ENCODE measurements around the gene SLC22A7.

SLC22A7 gene, protein sequence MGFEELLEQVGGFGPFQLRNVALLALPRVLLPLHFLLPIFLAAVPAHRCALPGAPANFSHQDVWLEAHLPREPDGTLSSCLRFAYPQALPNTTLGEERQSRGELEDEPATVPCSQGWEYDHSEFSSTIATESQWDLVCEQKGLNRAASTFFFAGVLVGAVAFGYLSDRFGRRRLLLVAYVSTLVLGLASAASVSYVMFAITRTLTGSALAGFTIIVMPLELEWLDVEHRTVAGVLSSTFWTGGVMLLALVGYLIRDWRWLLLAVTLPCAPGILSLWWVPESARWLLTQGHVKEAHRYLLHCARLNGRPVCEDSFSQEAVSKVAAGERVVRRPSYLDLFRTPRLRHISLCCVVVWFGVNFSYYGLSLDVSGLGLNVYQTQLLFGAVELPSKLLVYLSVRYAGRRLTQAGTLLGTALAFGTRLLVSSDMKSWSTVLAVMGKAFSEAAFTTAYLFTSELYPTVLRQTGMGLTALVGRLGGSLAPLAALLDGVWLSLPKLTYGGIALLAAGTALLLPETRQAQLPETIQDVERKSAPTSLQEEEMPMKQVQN

DNA sequence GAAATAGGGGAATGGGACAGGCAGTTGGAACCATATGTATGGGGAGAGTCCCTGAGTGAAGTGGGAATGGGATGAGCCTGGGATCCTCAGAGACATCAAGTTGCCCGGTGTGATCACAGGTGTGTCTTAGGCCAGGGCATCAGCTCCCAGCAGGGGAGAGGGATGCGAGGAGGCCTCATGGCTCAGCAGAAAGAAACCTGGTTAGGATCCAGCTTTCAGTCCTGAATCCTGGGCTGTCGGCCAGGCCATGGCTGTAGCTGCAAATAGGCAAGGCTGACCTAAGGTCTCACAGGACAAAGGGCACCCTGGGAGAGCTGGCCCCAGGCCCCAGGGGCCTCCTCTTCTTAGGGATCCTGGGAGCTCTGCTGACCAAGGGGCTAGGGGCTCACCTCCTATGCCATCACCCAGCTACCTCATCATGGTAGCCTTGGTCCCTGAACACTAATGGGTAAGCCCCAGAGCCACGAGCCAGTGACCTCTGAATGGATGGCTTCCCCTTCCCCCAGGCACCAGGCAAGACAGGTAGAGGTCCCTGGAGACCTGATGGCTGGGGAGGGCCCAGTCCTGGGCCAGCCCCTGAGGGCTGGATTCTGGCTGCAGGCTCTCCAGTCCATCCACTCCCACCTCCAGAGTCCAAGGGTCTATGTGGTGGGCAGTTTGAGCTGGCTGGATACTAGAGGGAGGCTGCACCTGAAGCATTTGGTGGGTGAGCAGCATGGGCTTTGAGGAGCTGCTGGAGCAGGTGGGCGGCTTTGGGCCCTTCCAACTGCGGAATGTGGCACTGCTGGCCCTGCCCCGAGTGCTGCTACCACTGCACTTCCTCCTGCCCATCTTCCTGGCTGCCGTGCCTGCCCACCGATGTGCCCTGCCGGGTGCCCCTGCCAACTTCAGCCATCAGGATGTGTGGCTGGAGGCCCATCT lies at the start of gene SLC22A7:
SLC22A7 (plus strand) TSS at position 617 of the 921 bp plus-strand sequence; CDS start at position 716, 99 bp downstream.
- no peak for DNase-seq (ENCODE audit: low spot score)

DNA sequence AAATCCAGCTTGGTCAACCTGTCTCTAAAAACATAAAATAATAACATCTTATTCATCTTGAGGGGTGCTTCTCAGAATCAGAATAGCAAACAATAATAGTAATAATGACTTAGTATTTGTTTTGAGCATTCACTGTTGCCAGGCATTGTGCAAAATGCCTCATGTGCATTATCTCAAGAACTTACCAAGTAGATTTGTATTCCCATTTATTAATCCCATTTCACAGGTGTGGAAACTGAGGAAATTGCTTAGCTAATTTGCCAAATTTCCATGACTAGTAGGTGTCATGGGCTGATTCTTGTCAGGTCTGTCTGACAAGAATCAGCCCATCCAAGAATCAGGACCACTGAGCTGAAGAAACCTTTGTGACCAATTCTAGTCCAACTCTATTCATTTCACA lies 49.3 kb upstream of the SLC22A7 start:
- DNase-seq (ENCODE audit: low spot score), result no peak

DNA sequence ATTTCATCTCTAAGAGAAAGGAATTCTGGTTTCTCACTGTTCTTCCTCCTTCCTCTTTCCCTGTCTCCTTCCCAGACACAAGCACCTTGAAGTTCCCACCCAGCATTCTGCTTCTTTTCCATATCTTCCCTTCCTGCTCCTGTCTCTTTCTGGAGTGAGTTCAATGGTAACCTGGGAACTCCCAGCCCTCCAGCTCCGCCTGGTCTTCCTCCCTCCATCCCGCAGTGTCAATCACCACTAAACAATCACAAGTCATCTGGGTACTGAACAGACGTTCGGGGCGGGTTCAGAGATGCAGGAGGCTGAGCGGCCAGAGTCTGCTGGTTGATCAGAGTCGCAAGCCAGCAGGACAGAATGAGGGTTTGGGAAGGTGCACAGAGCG lies 47.1 kb upstream of the SLC22A7 start:
- no peak for DNase-seq (ENCODE audit: low spot score)

DNA sequence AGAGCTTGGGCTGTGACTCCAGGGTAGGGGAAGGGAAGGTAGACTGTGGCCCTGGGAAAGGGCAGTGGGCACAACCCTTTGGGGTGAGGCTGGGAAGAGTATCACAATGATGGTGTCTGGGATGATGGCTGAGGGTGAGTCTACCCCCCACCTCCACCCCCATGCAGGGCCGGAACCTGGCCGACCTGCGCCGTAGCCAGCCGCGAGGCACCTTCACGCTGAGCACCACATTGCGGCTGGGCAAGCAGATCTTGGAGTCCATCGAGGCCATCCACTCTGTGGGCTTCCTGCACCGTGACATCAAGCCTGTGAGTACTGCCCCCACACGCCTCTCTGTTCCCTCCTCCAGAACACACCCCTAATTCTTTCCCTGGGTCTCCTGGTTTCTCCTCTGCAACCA lies 44.7 kb upstream of the SLC22A7 start:
- no peak for DNase-seq (ENCODE audit: low spot score)

DNA sequence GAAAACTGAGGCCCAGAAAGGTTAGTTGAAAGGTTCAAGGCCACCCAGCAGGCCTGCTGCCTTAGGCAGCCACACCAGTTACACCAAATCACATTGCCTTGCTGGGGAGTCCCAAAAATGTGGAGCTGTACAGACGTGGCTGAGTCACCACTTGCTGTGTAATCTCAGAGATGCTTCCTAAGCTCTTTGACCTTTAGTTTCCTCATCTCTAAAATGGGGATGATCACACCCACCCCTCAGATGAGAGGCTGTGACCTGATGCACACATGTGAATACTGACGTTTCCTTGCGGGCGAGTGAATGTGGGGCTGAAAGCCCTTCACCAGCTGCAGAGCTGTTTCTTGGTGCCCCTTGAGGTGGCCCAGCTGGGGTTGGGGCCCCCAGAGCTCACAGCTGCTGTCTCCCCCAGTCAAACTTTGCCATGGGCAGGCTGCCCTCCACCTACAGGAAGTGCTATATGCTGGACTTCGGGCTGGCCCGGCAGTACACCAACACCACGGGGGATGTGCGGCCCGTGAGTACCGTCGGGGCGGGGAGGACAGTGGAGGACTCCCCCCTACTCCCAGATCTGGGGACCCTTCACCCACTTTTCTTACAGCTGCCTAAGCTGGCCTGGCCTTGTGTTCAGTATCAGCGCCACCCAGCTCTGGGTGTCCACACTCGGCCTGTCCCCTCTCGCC lies 43.8 kb upstream of the SLC22A7 start:
- peak; percentile 57 for DNase-seq (ENCODE audit: low spot score)

DNA sequence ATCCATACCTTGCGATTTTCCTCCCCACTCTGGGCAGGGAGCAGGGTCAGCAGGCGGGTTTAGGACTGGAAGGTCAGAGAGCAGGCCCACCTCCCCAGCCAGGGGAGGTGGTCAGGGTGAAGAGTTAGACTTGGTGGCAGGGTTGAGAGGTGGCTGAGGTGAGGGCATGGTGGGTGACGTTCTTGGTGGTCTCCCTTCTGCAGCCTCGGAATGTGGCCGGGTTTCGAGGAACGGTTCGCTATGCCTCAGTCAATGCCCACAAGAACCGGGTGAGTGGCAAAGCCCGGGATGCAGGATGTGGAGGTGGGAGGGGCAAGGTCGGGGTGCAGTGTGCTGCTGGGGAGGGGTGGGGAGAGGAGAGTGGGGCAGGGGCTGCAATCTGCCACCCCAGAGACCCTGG lies 43.2 kb upstream of the SLC22A7 start:
- DNase-seq (ENCODE audit: low spot score), result no peak

DNA sequence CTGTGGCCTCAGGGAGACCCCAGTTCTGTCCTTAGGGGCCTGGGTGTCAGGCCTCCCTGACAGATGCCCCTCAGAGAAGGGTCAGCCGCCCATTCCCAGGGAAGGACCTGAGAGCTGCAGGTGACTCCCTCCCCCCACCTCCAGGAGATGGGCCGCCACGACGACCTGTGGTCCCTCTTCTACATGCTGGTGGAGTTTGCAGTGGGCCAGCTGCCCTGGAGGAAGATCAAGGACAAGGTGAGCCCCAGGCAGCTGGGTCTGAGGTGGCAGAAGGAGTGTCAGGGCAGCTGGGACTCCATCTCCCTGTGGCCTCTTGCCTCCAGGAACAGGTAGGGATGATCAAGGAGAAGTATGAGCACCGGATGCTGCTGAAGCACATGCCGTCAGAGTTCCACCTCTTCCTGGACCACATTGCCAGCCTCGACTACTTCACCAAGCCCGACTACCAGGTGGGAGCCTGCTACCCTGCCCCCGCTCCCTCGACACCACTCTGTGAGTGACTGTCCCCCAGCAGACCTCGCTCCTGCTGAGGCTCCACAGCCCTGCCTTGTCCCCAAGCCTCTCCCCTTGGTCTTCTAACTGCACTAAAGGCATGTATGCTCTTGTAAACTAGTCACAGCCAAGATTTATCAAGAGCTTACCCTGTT lies 42.5 kb upstream of the SLC22A7 start:
- DNase-seq (ENCODE audit: low spot score), result no peak

DNA sequence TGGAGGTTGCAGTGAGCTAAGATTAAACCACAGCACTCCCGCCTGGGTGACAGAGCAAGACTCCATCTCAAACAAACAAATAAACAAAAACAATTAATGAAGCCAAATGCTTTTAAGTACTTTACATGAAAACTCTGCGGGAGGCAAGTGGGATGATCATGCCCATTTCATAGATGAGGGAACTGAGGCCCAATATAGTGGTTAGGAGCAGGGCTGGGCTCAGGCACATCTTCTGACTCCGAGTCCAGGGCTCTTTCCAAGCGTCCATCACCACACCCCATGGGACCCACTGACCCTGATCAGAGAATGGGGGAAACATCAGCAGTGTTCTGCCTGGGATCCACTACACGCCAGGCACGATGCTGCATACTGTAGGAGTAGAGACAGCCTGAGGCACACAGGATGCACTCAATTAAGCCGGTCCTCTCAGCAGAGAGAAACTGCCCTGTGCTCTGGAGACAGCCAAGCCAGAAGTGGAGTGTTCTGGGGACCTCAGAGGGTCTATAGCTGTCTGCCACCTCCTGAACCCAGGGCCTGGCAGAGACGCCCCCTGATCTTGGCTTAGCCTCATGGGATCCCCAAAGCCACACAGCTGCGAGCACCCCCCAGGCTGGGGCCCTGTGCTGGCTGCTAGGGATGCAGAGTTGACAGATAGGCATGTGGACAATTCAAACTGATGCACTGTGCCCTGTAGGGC lies 41.2 kb upstream of the SLC22A7 start:
- DNase-seq (ENCODE audit: low spot score), result no peak

DNA sequence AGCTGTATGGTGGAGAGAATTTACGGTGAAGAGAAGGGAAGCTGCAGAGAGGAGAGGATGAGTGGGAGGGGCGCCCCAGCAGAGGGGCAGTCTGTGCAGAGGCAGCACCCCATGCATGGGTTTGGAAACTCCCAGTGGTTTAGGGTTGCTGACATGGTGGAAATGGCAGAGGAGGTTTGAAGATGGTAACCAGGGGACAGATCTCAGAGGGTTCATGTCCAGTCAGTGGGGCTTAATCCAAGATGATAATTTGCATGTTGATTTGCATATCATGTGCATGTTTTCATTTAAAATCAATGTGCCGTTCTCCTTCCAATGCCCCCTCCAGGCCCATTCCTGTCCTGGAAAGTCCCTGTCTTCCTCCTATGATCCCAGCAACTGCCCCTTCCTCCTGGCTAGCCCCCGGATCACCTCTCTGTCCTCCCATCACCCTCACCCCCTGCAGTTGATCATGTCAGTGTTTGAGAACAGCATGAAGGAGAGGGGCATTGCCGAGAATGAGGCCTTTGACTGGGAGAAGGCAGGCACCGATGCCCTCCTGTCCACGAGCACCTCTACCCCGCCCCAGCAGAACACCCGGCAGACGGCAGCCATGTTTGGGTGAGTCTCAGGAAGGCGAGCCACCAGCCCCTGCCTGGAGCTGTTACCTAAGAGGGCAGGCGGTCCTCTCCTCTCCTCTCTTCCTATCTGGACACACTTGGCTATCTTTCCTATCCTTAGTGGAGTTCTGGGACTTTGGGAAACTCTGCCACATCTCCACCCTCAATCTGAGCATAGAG lies 40.5 kb upstream of the SLC22A7 start:
- DNase-seq (ENCODE audit: low spot score), result no peak

DNA sequence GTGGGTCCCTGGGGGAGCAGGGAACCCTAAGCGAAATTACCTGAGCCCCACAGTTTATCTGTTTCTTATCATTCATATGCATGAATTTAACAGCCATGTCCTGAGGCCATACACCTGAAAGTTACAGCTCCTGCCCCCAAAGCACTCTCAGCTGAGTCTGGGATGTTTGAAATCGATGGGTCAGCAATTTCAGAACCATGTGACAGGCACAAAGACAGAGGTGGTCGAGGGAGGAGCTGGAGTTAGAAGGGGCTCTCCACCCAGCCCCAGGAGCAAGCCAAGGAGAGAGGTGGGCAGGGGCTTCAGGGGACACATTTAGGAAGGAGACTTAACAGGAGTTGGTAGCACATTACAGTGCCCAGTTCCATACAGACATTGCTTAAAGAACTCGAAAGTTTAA lies 39.9 kb upstream of the SLC22A7 start:
- no peak for DNase-seq (ENCODE audit: low spot score)

DNA sequence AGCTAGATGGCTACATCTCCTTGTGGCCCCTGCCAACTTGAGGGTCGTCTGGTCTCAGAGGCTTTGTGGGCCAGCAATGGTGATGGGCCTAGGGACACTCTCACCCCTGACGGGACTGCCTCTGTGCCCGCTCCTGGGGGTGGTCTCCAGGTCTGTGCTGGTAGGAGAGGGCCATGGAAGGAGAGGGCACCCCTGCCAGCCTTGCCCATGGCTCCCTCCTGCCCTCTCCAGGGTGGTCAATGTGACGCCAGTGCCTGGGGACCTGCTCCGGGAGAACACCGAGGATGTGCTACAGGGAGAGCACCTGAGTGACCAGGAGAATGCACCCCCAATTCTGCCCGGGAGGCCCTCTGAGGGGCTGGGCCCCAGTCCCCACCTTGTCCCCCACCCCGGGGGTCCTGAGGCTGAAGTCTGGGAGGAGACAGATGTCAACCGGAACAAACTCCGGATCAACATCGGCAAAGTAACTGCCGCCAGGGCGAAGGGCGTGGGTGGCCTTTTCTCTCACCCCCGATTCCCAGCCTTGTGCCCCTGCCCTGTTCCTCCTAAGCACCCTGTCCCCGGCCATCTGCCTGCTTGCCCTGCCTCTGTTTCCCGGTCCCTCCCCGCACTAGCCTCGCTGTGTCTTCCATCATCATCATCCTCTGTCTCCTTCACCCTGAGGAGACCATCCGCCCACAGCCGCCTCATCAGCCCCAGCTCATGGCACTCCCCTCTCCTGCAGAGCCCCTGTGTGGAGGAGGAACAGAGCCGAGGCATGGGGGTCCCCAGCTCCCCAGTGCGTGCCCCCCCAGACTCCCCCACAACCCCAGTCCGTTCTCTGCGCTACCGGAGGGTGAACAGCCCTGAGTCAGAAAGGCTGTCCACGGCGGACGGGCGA lies 39.0 kb upstream of the SLC22A7 start:
- no peak for DNase-seq (ENCODE audit: low spot score)

DNA sequence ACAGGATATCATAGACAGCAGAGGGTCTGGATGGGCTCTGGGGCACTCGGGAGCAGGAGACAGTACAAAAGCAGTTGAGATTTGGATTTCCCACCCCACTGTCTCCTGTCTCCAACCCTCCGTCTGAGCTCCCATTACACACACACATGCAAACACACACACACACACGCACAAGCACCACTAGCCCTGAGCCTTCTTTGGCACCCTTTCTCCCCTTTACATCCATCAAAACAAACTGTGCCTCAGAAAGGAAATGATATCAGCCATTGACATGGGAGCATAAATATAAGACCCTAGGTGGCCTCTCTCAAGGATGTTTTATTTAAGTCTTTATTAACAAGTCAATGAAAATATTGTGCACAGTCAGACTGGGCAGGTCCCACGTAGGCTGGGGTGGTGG lies 37.3 kb upstream of the SLC22A7 start:
- DNase-seq (ENCODE audit: low spot score), result no peak

DNA sequence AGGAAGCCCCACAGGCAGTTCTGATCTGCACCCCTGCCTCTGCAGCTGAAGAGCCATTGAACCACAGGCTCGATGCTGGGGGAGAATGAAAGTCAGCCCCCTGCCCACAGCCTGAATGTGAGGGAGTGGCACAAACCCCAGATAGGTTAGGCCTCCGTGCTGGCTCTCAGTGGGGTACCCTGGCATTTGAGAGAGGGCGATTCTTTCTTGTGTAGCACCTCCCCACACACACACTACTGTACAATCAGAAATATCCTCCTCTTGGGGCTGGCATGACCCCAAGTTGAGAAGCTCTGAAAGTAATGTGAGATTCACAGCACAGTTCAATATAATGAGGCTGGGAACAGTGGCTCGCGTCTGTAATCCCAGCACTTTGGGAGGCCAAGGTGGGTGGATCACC lies 36.9 kb upstream of the SLC22A7 start:
- no peak for DNase-seq (ENCODE audit: low spot score)

DNA sequence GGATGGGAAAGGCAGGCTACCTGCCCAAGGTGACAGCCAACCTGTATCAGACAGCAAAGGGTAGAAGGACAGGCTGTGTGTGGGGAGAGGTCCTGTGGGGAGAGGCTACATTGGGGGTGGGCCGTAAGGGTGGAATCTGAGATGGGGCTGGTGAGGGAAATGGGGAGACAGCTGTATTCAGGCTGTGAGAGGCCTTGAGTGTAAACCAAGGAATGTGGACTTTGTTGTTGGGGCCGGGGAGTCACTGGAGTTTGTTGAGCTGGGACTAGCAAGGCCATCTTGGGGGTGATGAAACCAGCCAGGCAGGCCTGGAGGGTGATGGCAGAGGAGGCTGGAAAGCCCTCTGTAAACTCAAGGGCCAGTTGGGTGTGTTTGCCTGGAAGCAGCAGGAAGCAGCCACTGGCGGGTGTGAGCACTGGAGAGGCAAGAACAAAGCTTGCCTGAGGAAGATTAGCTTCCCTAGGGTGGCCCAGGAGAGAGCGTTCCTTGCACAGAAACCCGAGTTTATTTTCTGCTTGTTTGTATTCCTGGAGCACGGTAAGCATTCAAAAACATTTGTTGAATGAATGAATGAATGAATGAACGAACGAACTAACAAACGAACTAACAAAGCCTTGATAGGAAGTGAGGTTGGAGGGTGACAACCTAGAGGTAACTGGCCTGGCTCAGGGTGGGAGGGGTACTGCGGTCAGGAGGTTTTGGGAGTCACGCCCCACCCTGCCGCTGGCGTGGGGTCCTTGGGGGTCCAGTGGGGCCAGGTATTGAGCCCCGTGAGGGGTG lies 35.9 kb upstream of the SLC22A7 start:
- DNase-seq (ENCODE audit: low spot score), result no peak

DNA sequence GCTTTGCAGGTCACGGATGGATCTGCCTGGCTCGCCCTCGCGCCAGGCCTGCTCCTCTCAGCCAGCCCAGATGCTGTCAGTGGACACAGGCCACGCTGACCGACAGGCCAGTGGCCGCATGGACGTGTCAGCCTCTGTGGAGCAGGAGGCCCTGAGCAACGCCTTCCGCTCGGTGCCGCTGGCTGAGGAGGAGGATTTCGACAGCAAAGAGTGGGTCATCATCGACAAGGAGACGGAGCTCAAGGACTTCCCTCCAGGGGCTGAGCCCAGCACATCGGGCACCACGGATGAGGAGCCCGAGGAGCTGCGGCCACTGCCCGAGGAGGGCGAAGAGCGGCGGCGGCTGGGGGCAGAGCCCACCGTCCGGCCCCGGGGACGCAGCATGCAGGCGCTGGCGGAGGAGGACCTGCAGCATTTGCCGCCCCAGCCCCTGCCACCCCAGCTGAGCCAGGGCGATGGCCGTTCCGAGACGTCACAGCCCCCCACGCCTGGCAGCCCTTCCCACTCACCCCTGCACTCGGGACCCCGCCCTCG lies 35.2 kb upstream of the SLC22A7 start:
- DNase-seq (ENCODE audit: low spot score), result no peak

DNA sequence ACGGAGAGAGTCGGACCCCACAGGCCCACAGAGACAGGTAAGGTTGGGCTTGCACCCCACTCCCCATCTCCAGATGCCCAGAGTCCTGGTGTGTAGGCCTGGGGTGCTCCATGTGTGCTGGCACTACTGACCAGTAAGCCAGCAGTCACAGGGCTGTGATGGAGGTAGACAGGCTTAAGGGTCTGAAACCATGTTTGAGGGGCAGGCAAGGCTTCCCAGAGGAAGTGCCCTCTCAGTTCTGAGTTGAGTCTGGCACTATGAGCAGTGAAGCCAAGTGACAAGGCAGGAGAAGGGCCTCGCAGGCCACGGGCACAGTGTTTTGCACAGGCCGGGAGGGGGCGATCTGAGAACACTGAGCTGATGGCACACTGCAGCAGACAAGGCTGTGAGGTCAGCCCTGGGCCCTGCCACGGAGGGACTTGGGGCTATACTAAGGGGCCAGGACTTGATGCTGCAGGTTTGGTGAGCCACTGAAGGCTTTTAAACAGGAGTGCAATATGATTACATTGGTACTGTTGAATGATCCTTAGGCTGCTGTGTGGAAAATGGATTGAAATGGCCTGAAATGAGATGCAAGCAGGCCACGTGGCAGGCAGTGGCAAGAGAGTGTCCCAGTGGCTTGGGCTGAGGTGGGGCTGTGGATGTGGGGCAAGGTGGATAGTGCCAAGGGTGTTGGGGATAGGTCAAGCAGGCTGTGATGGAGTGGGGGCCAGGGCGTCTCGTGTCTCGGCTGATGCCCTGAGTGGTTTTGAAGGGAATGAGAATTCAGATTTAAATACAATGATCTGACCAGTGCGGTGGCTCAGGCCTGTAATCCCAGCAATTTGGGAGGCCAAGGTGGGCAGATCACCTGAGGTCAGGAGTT lies 34.5 kb upstream of the SLC22A7 start:
- peak; percentile 95 for DNase-seq (ENCODE audit: low spot score)

DNA sequence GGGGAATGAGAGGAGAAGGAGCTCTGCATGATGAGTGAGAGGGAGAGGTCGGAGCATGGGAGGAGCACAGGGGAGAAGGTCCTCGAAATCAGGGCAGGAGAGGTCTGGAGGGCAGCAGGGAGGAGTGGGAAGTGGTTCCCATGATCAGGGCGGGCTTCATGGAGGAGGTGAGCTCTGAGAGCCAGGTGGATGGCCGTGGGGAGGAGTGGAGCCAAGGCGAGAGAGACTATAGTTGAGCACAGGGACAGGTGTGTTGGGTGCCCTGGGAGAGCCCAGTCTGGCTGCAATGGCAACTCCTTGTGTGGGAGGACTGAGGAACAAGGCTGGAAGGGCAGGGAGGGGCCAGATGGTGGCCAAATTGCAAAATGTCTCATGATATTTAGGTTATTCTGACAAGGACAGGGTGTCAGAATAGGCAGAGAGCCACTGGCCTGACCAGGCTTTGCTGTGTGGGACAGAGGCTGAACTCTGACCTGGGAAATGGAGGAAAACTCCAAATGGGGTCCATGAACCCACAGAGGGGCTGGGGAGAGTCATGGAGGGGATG lies 33.4 kb upstream of the SLC22A7 start:
- DNase-seq (ENCODE audit: low spot score), result no peak
